Measurements from ENCODE around the gene SPRR2D.

DNA sequence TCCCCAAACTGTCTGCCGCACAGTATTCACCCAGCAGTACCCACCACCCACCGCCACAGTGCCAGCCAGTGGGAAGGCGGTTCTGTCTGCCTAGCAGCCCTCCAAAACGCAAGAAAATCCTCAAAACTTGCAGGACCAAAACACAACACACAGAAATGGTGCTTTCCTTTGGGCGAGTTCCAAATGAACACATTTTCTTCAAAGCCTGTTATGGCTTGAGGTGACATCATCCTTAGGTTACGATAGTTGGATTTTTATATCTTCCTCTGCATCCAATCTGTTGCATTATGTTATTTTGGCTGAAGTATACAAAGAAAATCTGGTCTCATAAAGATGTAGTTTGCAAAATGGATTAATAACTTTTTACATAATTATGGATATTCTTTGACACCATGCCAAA is 47.7 kb downstream of the SPRR2D start:
- TF ChIP-seq POLR2AphosphoS5 (IDR thresholded peaks at IDR 0.05; ENCODE audit: borderline replicate concordance, low read depth, low read length) (no peak), EZH2 (IDR thresholded peaks at IDR 0.05) (no peak), FOXP2 (optimal IDR thresholded peaks at IDR 0.05; ENCODE audit: control extremely low read depth, extremely low read length, insufficient read depth) (no peak)

Data from SK-N-MC (cell line).